Lung (tissue), 12 donors: Measurements from ENCODE around the gene KATNIP. TPM values are rescaled to one million over a fixed set of nuclear protein-coding genes. Genes with fewer than 3 reads are reported as not detected.

Source experiments
- ATAC-seq: fragments of 200-7000 bp; cut with Tn5 transposase; one replicate; pipeline ENCODE4 v1.9.1; 2020; ENCODE audit warnings: moderate number of reproducible peaks; ENCODE audit not compliant: insufficient read depth, low FRiP score
- DNase-seq, 3 donors: peaks; one replicate each; pipeline ENCODE4 v3.0.0-alpha.2; 2013 to 2017
- H3K27ac ChIP-seq, 2 donors: one replicate each; pipeline ENCODE4 v1.5.1; 2013; ENCODE audit warnings: mild to moderate bottlenecking in 2 of 2, moderate library complexity in 2 of 2, control low read depth in 1 of 2, inconsistent platforms in 1 of 2, low read depth in 1 of 2, low read length in 1 of 2
- H3K27me3 ChIP-seq, 3 donors: one replicate each; pipeline ENCODE4 v1.5.1; 2013; ENCODE audit warnings: low read length in 2 of 3; ENCODE audit not compliant: control insufficient read depth in 3 of 3, insufficient read depth in 3 of 3
- H3K36me3 ChIP-seq, 4 donors: one replicate each; pipeline ENCODE4 v1.5.1; 2013; ENCODE audit warnings: low read length in 4 of 4, mild to moderate bottlenecking in 1 of 4, moderate library complexity in 1 of 4; ENCODE audit not compliant: control insufficient read depth in 4 of 4, insufficient read depth in 4 of 4
- H3K4me1 ChIP-seq, 5 donors: one replicate each; pipeline ENCODE4 v1.5.1; 2013; ENCODE audit warnings: low read length in 5 of 5, mild to moderate bottlenecking in 2 of 5, moderate library complexity in 1 of 5; ENCODE audit not compliant: control insufficient read depth in 5 of 5, insufficient read depth in 5 of 5
- H3K4me3 ChIP-seq: one replicate; pipeline ENCODE4 v1.5.1; 2013; ENCODE audit warnings: mild to moderate bottlenecking, control low read depth, moderate library complexity
- H3K9ac ChIP-seq, 2 donors: one replicate each; pipeline ENCODE4 v1.5.1; 2013; ENCODE audit warnings: low read length in 2 of 2, control low read depth in 1 of 2; ENCODE audit not compliant: insufficient read depth in 1 of 2
- H3K9me3 ChIP-seq, 4 donors: one replicate each; pipeline ENCODE4 v1.5.1; 2013; ENCODE audit warnings: low read length in 3 of 4, mild to moderate bottlenecking in 1 of 4, moderate library complexity in 1 of 4; ENCODE audit not compliant: control insufficient read depth in 4 of 4, insufficient read depth in 3 of 4
- CTCF ChIP-seq: IDR thresholded peaks from 2 replicates; pipeline ENCODE4 v1.5.1; 2012; ENCODE audit warnings: mild to moderate bottlenecking; ENCODE audit errors: control extremely low read depth, extremely low read depth
- WGBS, 2 donors: extraction: QIAGEN DNeasy Blood & Tissue Kit; methylation state at CpG; one replicate each; pipeline ENCODE4 v1.1.7; 2013; 5-methylcytosine and 5-hydroxymethylcytosine counted together
- polyA plus RNA-seq, 2 donors: library from polyadenylated mRNA; stranded (reverse); fragments of 200-250 nt; gene quantifications; one replicate each; pipeline ENCODE4 v1.2.1, GENCODE V29; 2013
- total RNA-seq, 2 donors: library from RNA; depleted of rRNA in 1 of 2; stranded (reverse); fragments of >200 nt in 1 of 2; gene quantifications; one replicate each; pipeline ENCODE4 v1.2.1, GENCODE V29; 2014 to 2021
- donor health status: control.
- donor health status: control.
- donor health status: Bipolar disorder and iron deficiency.
- donor health status: healthy.
- donor health status: DM: yes; HTN: yes; CAD: no.

KATNIP gene
- total and polyA plus RNA-seq, 4 donors = 9.7 to 46.4 (median 24.3) TPM

- 77 to 85% methylated on average over 4 of the region's 4 CpGs for WGBS, 2 donors
These were observed 29.4 kb downstream of the KATNIP start for GRCh38 chr16:27579087-27579980.

DNA sequence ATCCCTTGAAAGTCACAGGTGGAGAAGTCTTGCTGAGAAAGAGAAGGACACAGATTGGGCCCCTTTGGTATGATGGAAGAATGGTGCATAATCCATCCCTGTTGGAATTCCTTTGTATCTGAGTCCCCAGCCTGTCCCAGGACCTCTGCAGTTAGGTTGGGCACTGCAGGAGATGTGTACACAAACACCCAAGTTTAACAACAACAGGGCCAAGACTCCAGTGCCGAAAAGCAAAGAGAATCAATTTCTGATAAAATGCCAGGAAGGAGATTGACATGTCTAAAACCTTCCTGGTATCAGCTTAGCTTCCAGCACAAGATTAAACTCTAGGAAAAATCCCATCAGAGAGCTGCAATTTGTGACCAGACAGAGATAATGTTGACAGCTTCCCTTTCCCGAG lies 32.9 kb downstream of the KATNIP start:
- Histone ChIP-seq H3K4me1 (peaks cover 0 to 2% (median 0%) of the 10 kb centered on the region in 5 donors), H3K9me3 (peaks cover 0 to 5% (median 0%) of the 10 kb centered on the region in 4 donors), H3K27ac (no peak overlapping the region), H3K4me3 (no peak overlapping the region), H3K9ac (peak overlapping the region in 1 of 2 donors; percentile 38), H3K27me3 (no peaks in the 10 kb centered on the region), H3K36me3 (peaks cover 0 to 6% (median 5%) of the 10 kb centered on the region in 4 donors)
- 51 to 73% methylated on average over 2 of the region's 2 CpGs for WGBS, 2 donors
- TF ChIP-seq CTCF = no peak
- DNase-seq (no peak), ATAC-seq (no peak)

More at GRCh38 chr16:27579087-27579980, 29.4 kb downstream of the KATNIP start:
- Histone ChIP-seq H3K27me3 (no peaks in the 10 kb centered on the region), H3K9ac (no peak overlapping the region), H3K27ac (no peak overlapping the region), H3K4me3 (no peak overlapping the region), H3K9me3 (no peaks in the 10 kb centered on the region), H3K4me1 (peaks cover 0 to 2% (median 0%) of the 10 kb centered on the region in 5 donors), H3K36me3 (peaks cover 0 to 10% (median 3%) of the 10 kb centered on the region in 4 donors)
- ATAC-seq = no peak
- peak in 1 of 3 donors; percentile 18 for DNase-seq
- TF ChIP-seq CTCF = no peak

DNA sequence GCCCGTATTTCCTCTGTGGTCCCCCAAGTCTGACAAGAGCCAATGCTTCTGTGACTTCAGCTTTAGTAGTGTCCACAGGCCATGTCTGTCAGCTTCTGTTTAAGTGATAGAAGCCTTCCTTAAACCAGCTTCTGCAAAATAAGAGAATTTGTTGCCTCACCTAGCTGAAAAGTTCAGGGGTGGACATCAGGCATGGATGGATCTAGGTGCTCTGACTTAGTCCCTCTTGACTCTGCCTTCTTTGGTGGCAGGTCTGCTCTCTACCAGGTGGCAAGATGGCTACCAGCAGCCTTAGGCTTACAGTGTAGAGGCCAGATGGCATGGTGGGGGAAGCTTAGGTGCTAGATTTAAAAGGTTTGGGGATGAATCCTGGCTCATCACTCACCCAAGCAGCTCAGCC lies 33.7 kb downstream of the KATNIP start:
- ATAC-seq (no peak), DNase-seq (no peak)
- TF ChIP-seq CTCF = no peak

More for the DNA sequence above, 33.7 kb downstream of the KATNIP start:
- H3K27me3 ChIP-seq = no peaks in the 10 kb centered on the region
- H3K36me3 ChIP-seq = peaks cover 0 to 6% (median 5%) of the 10 kb centered on the region in 4 donors
- H3K27ac ChIP-seq = no peak overlapping the region
- no peak overlapping the region for H3K4me3 ChIP-seq
- 100% methylated on average over 1 of the region's 1 CpG for WGBS, 2 donors
- H3K9ac ChIP-seq = no peak overlapping the region
- H3K4me1 ChIP-seq = peaks cover 0 to 2% (median 0%) of the 10 kb centered on the region in 5 donors
- H3K9me3 ChIP-seq = peaks cover 0 to 5% (median 0%) of the 10 kb centered on the region in 4 donors
